Neural cell (in vitro differentiated cells): Measurements from ENCODE around the gene TOX2. TPM values are rescaled to one million over a fixed set of nuclear protein-coding genes. Genes with fewer than 3 reads are reported as not detected.

ENCODE experiments used
- H2AFZ ChIP-seq: fragments of 200-600, 300-800 bp; sonication (generic), shearing (Covaris generic); 2 replicates; pipeline ENCODE4 v1.6.0; 2014; ENCODE audit warnings: low read depth, mild to moderate bottlenecking, antibody characterized with exemption, low read length, moderate library complexity
- H3F3A ChIP-seq: fragments of 200-600 bp; shearing (Covaris generic); 2 replicates; pipeline ENCODE4 v1.6.1; 2016; ENCODE audit warnings: mild to moderate bottlenecking, moderate library complexity, mixed read lengths, antibody characterized with exemption, low read length; ENCODE audit not compliant: insufficient read depth, poor library complexity, severe bottlenecking
- H3K27ac ChIP-seq: fragments of 200-600, 300-800 bp; sonication (generic), shearing (Covaris generic); 2 replicates; pipeline ENCODE4 v1.5.1; 2014; ENCODE audit warnings: mild to moderate bottlenecking, low read length, moderate library complexity
- H3K27me3 ChIP-seq: fragments of 300-800, 200-600 bp; sonication (generic), shearing (Covaris generic); 2 replicates; pipeline ENCODE4 v1.6.0; 2014; ENCODE audit warnings: mild to moderate bottlenecking, low read depth, low read length, moderate library complexity; ENCODE audit not compliant: insufficient read depth
- H3K36me3 ChIP-seq: fragments of 300-800, 200-600 bp; sonication (generic), shearing (Covaris generic); 2 replicates; pipeline ENCODE4 v1.5.1; 2014; ENCODE audit warnings: mild to moderate bottlenecking, antibody characterized with exemption, low read length, moderate library complexity; ENCODE audit not compliant: insufficient read depth
- H3K4me2 ChIP-seq: fragments of 300-800, 200-600 bp; sonication (generic), shearing (Covaris generic); 2 replicates; pipeline ENCODE4 v1.6.0; 2014; ENCODE audit warnings: mild to moderate bottlenecking, low read length
- H3K4me3 ChIP-seq: fragments of 300-800, 200-600 bp; sonication (generic), shearing (Covaris generic); 2 replicates; pipeline ENCODE4 v1.5.1; 2014; ENCODE audit warnings: mild to moderate bottlenecking, low read length, moderate library complexity
- H3K79me2 ChIP-seq: fragments of 200-600 bp; shearing (Covaris generic); replicated peaks from 2 replicates; pipeline ENCODE4 v1.6.0; 2014; ENCODE audit warnings: mild to moderate bottlenecking, low read length, moderate library complexity; ENCODE audit not compliant: insufficient read depth
- H3K9ac ChIP-seq: fragments of 300-800, 200-600 bp; sonication (generic), shearing (Covaris generic); 2 replicates; pipeline ENCODE4 v1.6.1; 2016; ENCODE audit warnings: mild to moderate bottlenecking, low read length, mixed read lengths
- H3K9me2 ChIP-seq: fragments of 200-600 bp; shearing (Covaris generic); 2 replicates; pipeline ENCODE4 v1.6.1; 2016; ENCODE audit warnings: mild to moderate bottlenecking, low read length, mixed read lengths; ENCODE audit not compliant: insufficient read depth
- H3K9me3 ChIP-seq: fragments of 200-600, 300-800 bp; sonication (generic), shearing (Covaris generic); 2 replicates; pipeline ENCODE4 v1.6.1; 2016; ENCODE audit warnings: mild to moderate bottlenecking, mixed run types, low read length, moderate library complexity, mixed read lengths
- H4K20me1 ChIP-seq: fragments of 200-600 bp; shearing (Covaris generic); 2 replicates; pipeline ENCODE4 v1.6.1; 2016; ENCODE audit warnings: mild to moderate bottlenecking, mixed run types; ENCODE audit not compliant: insufficient read depth
- CTCF ChIP-seq: fragments of 450-650 bp; IDR thresholded peaks from 2 replicates; pipeline ENCODE4 v1.5.1; 2014; ENCODE audit warnings: antibody characterized with exemption, mild to moderate bottlenecking, moderate library complexity; ENCODE audit not compliant: poor library complexity, severe bottlenecking
- EP300 ChIP-seq: fragments of 450-650 bp; conservative IDR thresholded peaks from 2 replicates; pipeline ENCODE4 v1.6.1; 2014; ENCODE audit warnings: antibody characterized with exemption, mild to moderate bottlenecking, moderate library complexity; ENCODE audit not compliant: poor library complexity, severe bottlenecking
- EZH2 ChIP-seq: fragments of 200-600, 300-800 bp; shearing (Covaris generic), sonication (generic); IDR thresholded peaks from 2 replicates; pipeline ENCODE4 v1.6.1; 2014; ENCODE audit warnings: antibody characterized with exemption, low read length, borderline replicate concordance, mild to moderate bottlenecking; ENCODE audit not compliant: insufficient read depth, poor library complexity, severe bottlenecking
- MXI1 ChIP-seq: fragments of 450-650 bp; conservative IDR thresholded peaks from 2 replicates; pipeline ENCODE4 v1.6.1; 2014; ENCODE audit warnings: antibody characterized with exemption, mild to moderate bottlenecking; ENCODE audit not compliant: poor library complexity, severe bottlenecking
- POLR2AphosphoS5 ChIP-seq: IDR thresholded peaks from 2 replicates; pipeline ENCODE4 v1.6.1; 2012
- RAD21 ChIP-seq: fragments of 450-650 bp; conservative IDR thresholded peaks from 2 replicates; pipeline ENCODE4 v1.6.1; 2014; ENCODE audit warnings: antibody characterized with exemption, mild to moderate bottlenecking, moderate library complexity
- REST ChIP-seq: IDR thresholded peaks from 2 replicates; pipeline ENCODE4 v1.6.1; 2012; ENCODE audit warnings: borderline replicate concordance
- SMC3 ChIP-seq: fragments of 450-650 bp; conservative IDR thresholded peaks from 2 replicates; pipeline ENCODE4 v1.6.1; 2014; ENCODE audit warnings: antibody characterized with exemption, mild to moderate bottlenecking, moderate library complexity; ENCODE audit not compliant: poor library complexity
- TAF1 ChIP-seq: IDR thresholded peaks from 2 replicates; pipeline ENCODE4 v1.6.1; 2012; ENCODE audit warnings: low read depth
- polyA plus RNA-seq: library from polyadenylated mRNA; depleted of rRNA; stranded (reverse); fragments of >200 nt; gene quantifications from 2 replicates; pipeline ENCODE4 v1.2.3, GENCODE V29; 2014

Gene TOX2
- polyA plus RNA-seq, 1 donor from 2014 or later = 0.89 TPM

DNA sequence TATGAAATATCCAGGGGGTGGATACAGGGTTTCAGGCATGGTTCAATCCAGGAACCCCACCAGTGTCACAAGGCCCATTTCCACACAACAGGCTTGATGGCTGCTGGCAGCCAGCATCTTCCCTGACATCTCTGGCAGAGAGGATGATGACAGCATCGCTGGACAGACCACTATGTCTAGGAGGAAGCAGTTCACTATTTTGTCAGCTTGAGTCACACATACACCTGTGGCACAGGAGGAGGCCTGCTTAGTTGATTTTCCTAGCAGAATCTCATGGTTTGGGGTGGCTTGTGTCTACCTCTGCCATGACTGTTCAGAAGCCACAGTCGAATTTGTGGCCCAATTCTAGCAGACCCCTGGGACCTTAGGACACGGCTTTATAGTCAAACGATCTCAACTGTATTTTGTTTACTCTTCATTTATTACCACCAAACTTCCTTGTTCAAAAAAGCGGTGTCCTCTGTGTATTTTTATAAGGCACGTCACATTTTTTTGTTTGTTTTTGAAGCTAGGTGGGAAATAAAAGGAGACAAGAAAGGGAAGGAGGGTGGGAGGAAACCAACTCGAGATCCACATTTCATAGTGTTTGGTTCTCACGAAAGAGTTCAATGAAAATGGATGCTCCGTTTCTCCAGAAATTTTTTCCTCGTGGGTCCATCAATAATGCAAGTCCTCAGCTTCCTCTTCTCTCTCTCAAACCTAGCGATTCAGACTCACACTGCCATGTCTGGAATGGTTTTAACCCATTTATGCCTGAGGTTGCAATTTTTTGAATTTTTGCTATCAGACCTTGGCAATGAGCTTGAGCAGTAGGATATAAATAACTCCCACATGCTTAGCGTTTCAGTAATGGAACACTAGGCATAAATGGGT, 94.4 kb downstream of the TOX2 start:
- no peaks in the 10 kb centered on the region for H3K27me3 ChIP-seq
- no peak overlapping the region for H3K4me2 ChIP-seq
- no peak overlapping the region for H3K4me3 ChIP-seq
- no peak overlapping the region for H3K27ac ChIP-seq
- H3K79me2 ChIP-seq = no peaks in the 10 kb centered on the region
- H3K9me3 ChIP-seq = no peaks in the 10 kb centered on the region
- H2AFZ ChIP-seq = no peak overlapping the region
- no peak overlapping the region for H3K9ac ChIP-seq
- H3K36me3 ChIP-seq = no peaks in the 10 kb centered on the region
- no peaks in the 10 kb centered on the region for H4K20me1 ChIP-seq
- TF ChIP-seq CTCF = no peak
- no peak for TF ChIP-seq SMC3
- TF ChIP-seq TAF1 = no peak
- H3K9me2 ChIP-seq = no peaks in the 10 kb centered on the region
- H3F3A ChIP-seq = no peaks in the 10 kb centered on the region

DNA sequence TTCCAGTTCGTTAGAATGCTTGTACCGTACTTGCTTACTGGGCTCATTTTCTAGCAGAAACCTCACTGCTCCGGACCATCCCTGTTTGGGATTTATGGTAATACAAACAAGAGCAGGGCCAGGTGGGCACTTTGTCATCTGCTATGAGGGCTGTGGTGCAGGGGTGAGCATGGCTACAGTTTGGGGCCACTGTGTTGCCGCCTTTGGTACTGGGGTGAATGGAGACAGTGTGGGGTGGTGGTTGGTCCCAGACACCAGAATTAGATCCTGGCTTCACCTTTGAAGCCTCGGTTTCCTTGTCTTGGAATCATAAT, 95.0 kb downstream of the TOX2 start:
- no peak overlapping the region for H3K4me3 ChIP-seq
- TF ChIP-seq REST (no peak), RAD21 (no peak), CTCF (no peak), MXI1 (no peak), SMC3 (no peak), TAF1 (no peak), EP300 (no peak), EZH2 (no peak), POLR2AphosphoS5 (no peak)
- no peaks in the 10 kb centered on the region for H3K27me3 ChIP-seq
- no peaks in the 10 kb centered on the region for H3K79me2 ChIP-seq
- H3F3A ChIP-seq = no peaks in the 10 kb centered on the region
- no peaks in the 10 kb centered on the region for H3K36me3 ChIP-seq
- no peaks in the 10 kb centered on the region for H3K9me3 ChIP-seq
- H3K4me2 ChIP-seq = no peak overlapping the region
- H2AFZ ChIP-seq = no peak overlapping the region
- H3K27ac ChIP-seq = no peak overlapping the region
- no peaks in the 10 kb centered on the region for H3K9me2 ChIP-seq
- H4K20me1 ChIP-seq = no peaks in the 10 kb centered on the region
- no peak overlapping the region for H3K9ac ChIP-seq
